Raji (cell line): ENCODE measurements around the gene IPO4.

ENCODE experiments used
- POLR2A ChIP-seq: IDR thresholded peaks from 2 replicates; pipeline ENCODE4 v1.6.1; 2011; ENCODE audit warnings: low read depth, low read length, control low read depth; ENCODE audit not compliant: insufficient read depth

The IPO4 gene

DNA sequence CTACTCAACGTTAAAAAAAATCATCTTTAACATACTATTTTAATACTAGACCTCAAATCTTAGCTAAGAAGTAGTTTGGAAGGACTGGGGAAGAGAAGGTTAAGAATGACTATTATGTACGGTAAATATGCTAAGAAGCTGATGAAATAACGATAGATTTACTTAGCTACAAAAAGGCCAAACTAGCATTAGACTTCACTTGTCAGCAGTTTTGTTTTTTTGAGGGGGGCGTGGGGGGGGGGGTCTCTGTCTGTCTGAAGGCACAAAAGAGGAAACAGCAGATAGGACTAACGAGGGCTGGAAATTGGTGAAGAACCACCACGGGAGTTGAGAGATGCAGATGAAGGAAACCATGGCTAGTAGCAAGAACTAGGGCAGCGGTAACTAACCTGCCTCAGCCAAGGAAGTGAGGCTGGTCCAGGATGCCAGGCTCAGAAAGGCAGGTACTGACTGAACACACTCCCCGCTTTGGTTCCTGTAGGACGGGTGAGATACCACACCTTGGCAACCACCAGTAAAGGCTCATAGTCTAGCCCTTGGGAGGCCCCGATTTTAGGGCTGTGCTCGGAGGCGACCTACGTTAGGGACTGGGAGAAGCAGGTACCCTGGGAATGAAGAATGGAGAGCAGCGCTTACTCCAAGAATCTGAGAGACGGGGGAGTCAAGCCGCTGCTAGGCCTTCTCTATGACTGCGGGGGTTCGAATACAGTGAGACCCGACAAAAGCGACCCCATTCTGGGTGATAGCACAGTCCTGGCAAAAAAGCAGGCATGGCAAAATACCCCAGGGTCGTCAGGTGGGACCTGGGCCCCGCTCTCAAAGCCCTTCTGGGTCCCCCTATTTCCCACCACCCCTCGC is 42.9 kb upstream of the IPO4 start:
- no peak for TF ChIP-seq POLR2A

- no peak for TF ChIP-seq POLR2A
These were observed 40.3 kb upstream of the IPO4 start for GRCh38 chr14:24228902-24229301.

- TF ChIP-seq POLR2A: no peak
These were observed 37.9 kb upstream of the IPO4 start for GRCh38 chr14:24226473-24226872.

GRCh38 chr14:24224618-24225071 is 36.0 kb upstream of the IPO4 start:
- TF ChIP-seq POLR2A: no peak

DNA sequence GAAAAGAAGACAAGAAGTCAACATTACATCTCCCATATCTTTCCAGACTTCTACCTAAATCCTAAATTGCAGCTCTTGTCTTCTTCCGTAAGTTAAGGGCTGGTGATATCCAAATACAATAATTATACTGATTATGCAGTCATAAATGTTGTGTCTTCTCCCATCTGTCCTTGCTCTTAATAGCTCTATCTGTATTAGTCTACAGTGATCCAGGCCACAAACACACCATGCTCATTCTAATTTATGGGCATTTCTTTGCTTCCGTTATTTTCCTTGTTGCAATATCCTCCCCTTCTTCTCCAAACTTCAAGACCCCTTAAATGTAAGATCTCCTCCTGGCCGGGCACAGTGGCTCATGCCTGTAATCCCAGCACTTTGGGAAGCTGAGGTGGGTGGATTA is 30.9 kb upstream of the IPO4 start:
- no peak for TF ChIP-seq POLR2A

- TF ChIP-seq POLR2A: no peak
These were observed 30.5 kb upstream of the IPO4 start for GRCh38 chr14:24219080-24219479.

DNA sequence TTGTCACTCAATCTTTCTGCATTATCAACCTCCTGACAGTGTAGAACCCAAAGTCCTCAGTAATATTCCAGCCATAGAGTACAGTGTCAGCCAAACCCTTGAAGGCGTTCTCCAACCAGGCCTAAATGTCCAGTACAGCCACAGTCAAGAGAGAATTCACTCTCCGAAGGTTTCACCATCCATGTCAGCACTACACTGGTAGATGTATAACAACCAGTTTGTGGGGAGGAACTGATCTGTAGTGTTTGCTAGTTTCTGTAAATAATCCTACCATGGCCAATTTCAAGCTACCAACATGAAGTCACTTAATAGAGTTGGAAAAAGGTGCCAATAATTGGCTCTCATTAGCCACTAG is 27.7 kb upstream of the IPO4 start:
- no peak for TF ChIP-seq POLR2A

DNA sequence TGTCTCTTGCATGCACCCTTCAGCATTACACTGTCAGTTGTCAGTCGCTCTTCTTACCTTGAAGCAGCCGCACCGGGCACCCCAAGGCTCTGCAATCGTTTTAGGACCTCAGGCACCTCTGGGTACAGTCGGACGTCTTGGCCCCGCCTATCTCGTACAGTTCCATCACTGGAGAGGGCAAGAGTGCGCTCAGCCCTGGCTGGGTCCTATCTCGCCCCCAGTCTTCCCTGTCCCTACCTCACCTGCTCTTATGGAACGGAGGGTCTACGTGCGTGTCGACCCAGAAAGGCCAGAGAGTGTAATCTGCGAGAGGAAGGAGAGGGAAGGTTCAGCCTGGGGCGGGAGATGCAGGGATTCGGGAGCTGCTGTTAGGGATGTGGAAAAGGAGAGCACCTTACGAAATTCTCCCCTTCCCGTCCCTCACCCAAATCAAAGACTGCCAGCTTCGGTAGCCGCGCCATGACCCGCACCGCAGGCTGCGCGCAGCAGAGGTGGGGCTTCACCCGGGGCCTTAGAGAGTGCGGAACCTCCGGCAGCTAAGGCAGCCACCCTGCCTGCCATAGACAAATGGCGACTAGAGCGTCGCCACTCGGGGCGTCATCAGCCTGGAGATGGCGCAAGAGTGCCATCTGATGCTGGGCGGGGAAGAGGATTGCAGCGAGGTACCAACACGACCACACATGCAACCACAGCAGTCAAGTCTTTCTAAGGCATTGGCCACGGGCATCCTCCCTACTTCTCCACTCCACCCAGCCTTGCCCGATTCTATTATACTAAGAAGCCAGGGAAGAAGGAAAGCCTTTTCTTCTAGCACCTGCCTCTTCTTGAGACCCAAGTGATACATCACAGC is 27.1 kb upstream of the IPO4 start, which contains the start of gene MDP1:
TSS of gene MDP1 (minus strand) at position 572 of the 850 bp plus-strand sequence. CDS start at position 461, 111 bp downstream.
- peak; percentile 94 for TF ChIP-seq POLR2A

- no peak for TF ChIP-seq POLR2A
These were observed 25.4 kb upstream of the IPO4 start for GRCh38 chr14:24213866-24214662.

DNA sequence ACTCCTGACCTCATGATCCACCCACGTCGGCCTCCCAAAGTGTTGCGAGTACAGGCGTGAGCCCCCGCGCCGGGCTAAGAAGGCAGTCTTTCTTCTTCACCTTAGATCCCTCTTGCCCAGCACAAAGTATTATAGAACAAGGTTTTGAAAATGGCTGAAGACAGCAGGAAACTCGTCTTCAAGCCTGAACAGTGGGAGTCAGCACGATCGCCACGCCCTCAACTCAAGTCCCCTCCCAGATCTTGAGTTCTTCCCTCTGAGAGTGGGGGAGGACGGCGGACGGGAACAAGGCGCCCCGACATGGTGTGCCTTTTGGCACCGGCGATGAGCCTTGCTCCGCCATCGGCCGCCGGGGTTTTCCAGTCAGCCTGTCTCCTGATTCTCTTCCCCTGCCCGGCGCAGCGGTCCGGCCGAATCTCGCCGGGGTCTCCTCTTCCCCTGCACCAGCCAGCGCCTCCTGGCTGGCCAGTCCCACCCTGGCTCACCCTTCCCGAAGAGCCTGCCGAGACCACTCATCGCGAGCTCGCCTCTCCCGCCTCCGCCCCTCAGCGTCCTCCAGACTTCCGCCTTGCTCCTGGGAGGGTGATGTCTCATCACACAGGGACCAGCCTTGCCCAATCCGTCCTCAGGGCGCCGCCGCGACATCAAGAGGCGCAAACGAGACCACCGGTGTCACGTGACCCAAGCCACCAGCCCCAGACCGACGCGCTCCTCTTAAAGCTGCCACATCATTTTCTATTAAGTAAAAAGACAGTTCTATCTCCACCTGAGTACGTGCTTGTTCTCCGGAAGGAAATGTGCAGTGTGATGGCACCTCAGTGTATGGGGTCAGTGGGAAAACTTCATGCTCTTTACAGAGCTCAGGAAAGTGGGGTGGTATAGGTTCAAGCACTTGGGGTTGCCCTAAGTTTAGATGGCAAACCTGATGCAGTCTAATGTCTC is 24.6 kb upstream of the IPO4 start, which contains the start of gene CHMP4A:
TSS of gene CHMP4A (minus strand) at position 565 of the 942 bp plus-strand sequence. CDS start at position 516, 49 bp downstream.
- TF ChIP-seq POLR2A: peak; percentile 97

- TF ChIP-seq POLR2A: no peak
These were observed 22.7 kb upstream of the IPO4 start for GRCh38 chr14:24211311-24211710.

- TF ChIP-seq POLR2A: no peak
These were observed 19.0 kb upstream of the IPO4 start for GRCh38 chr14:24207625-24208024.

- TF ChIP-seq POLR2A: no peak
These were observed 18.5 kb upstream of the IPO4 start for GRCh38 chr14:24207104-24207551.
